PC-9 (cell line): ENCODE results near the gene RNF149.

ENCODE experiments used
- CTCF ChIP-seq: fragments of 200-600 bp; sonication (generic); conservative IDR thresholded peaks from 2 replicates; pipeline ENCODE4 v1.6.1; 2017; ENCODE audit warnings: mixed run types, antibody characterized with exemption, mild to moderate bottlenecking, moderate library complexity
- EZH2 ChIP-seq: fragments of 200-600 bp; sonication (generic); IDR thresholded peaks from 2 replicates; pipeline ENCODE4 v1.8.0; 2017; ENCODE audit warnings: antibody characterized with exemption, low read depth

- TF ChIP-seq CTCF (no peak), EZH2 (no peak)
Measured at GRCh38 chr2:101290711-101291110, 17.8 kb downstream of the RNF149 start.
